ENCODE results near the gene DLK2.

- no peak for TF ChIP-seq CTCF (IDR thresholded peaks at IDR 0.05; ENCODE audit: low read length)
- no peak for TF ChIP-seq EZH2 (IDR thresholded peaks at IDR 0.05; ENCODE audit: borderline replicate concordance, low read length)
Observed at GRCh38 chr6:43471399-43471798, 16.1 kb upstream of the DLK2 start.
